CD14-positive monocyte (primary cell): ENCODE measurements around the gene CHCHD6. TPM values are rescaled to one million over a fixed set of nuclear protein-coding genes. Genes with fewer than 3 reads are reported as not detected.

Experiments used
- DNase-seq, 3 donors: peaks; one replicate each; pipeline ENCODE4 v3.0.0-alpha.2; 2011 to 2022
- H2AFZ ChIP-seq: 2 replicates; pipeline ENCODE4 v1.6.0; 2012; ENCODE audit warnings: mild to moderate bottlenecking, low read depth, low read length, inconsistent platforms; ENCODE audit not compliant: insufficient read depth, poor library complexity, severe bottlenecking
- H3K27ac ChIP-seq, 2 donors: 1 replicate in 1 of 2; 2 replicates in 1 of 2; pipeline ENCODE4 v1.5.1; 2012 to 2013; ENCODE audit warnings: low read length in 2 of 2, control low read depth in 1 of 2, inconsistent platforms in 1 of 2, low read depth in 1 of 2, mild to moderate bottlenecking in 1 of 2
- H3K27me3 ChIP-seq, 2 donors: one replicate each; pipeline versions ENCODE4 v1.6.0 to v1.6.1; 2011 to 2013; ENCODE audit warnings: low read length in 2 of 2; ENCODE audit not compliant: control insufficient read depth in 2 of 2, insufficient read depth in 2 of 2
- H3K36me3 ChIP-seq, 2 donors: replicated peaks in 1 of 2; 1 replicate in 1 of 2; 2 replicates in 1 of 2; pipeline versions ENCODE4 v1.5.1 to v1.6.1; 2012 to 2013; ENCODE audit warnings: low read length in 2 of 2, control low read depth in 1 of 2, inconsistent platforms in 1 of 2, mild to moderate bottlenecking in 1 of 2; ENCODE audit not compliant: insufficient read depth in 2 of 2, control insufficient read depth in 1 of 2
- H3K4me1 ChIP-seq, 2 donors: 1 replicate in 1 of 2; 2 replicates in 1 of 2; pipeline versions ENCODE4 v1.5.1 to v1.6.1; 2012 to 2013; ENCODE audit warnings: low read length in 2 of 2, control low read depth in 1 of 2, inconsistent platforms in 1 of 2, mild to moderate bottlenecking in 1 of 2, moderate library complexity in 1 of 2; ENCODE audit not compliant: insufficient read depth in 2 of 2, control insufficient read depth in 1 of 2
- H3K4me2 ChIP-seq: replicated peaks from 2 replicates; pipeline ENCODE3; 2012; ENCODE audit warnings: low read length, moderate library complexity, mild to moderate bottlenecking; ENCODE audit not compliant: poor library complexity, severe bottlenecking; ENCODE audit errors: extremely low read depth
- H3K4me3 ChIP-seq, 3 experiments: fragments of 200-600 bp in 1 of 3; sonication (generic) in 1 of 3; replicated peaks in 1 of 3; 1 replicate in 2 of 3; 2 replicates in 1 of 3; pipeline ENCODE4 v1.5.1; 2011 to 2013; ENCODE audit warnings: low read length in 3 of 3, mild to moderate bottlenecking in 3 of 3, control low read depth in 2 of 3, low read depth in 2 of 3, inconsistent platforms in 1 of 3, moderate library complexity in 1 of 3
- H3K79me2 ChIP-seq: 2 replicates; pipeline ENCODE4 v1.6.0; 2012; ENCODE audit warnings: mild to moderate bottlenecking, control low read depth, inconsistent platforms, low read length, moderate library complexity; ENCODE audit not compliant: insufficient read depth
- H3K9ac ChIP-seq: 2 replicates; pipeline ENCODE4 v1.6.0; 2017; ENCODE audit warnings: low read length, mild to moderate bottlenecking; ENCODE audit not compliant: insufficient read depth, poor library complexity, severe bottlenecking
- H3K9me3 ChIP-seq, 2 donors: replicated peaks in 1 of 2; 1 replicate in 1 of 2; 2 replicates in 1 of 2; pipeline versions ENCODE4 v1.5.1 to v1.6.1; 2012 to 2013; ENCODE audit warnings: low read length in 2 of 2, control low read depth in 1 of 2; ENCODE audit not compliant: control insufficient read depth in 1 of 2, insufficient read depth in 1 of 2
- H4K20me1 ChIP-seq: 2 replicates; pipeline ENCODE4 v1.6.0; 2012; ENCODE audit warnings: mild to moderate bottlenecking, low read length, control low read depth, moderate library complexity; ENCODE audit not compliant: insufficient read depth
- H3K27ac Mint-ChIP-seq, 7 donors: one replicate each; pipeline ENCODE4 v1.8.0; 2020; ENCODE audit warnings: mild to moderate bottlenecking in 7 of 7, mixed read lengths in 7 of 7, moderate library complexity in 6 of 7, inconsistent platforms in 2 of 7
- H3K27me3 Mint-ChIP-seq, 3 donors: one replicate each; pipeline ENCODE4 v1.8.0; 2021 to 2022; ENCODE audit warnings: low read depth in 3 of 3, mild to moderate bottlenecking in 3 of 3, mixed read lengths in 3 of 3, moderate library complexity in 3 of 3, inconsistent platforms in 1 of 3
- H3K36me3 Mint-ChIP-seq, 2 donors: one replicate each; pipeline ENCODE4 v1.8.0; 2020; ENCODE audit warnings: mixed read lengths in 2 of 2, inconsistent platforms in 1 of 2, mild to moderate bottlenecking in 1 of 2
- H3K4me1 Mint-ChIP-seq: one replicate; pipeline ENCODE4 v1.8.0; 2020; ENCODE audit warnings: mild to moderate bottlenecking, mixed read lengths
- H3K4me3 Mint-ChIP-seq, 2 donors: one replicate each; pipeline ENCODE4 v1.8.0; 2020; ENCODE audit warnings: mild to moderate bottlenecking in 2 of 2, mixed read lengths in 2 of 2, moderate library complexity in 1 of 2
- H3K9me3 Mint-ChIP-seq, 7 donors: one replicate each; pipeline ENCODE4 v1.8.0; 2020 to 2022; ENCODE audit warnings: mixed read lengths in 7 of 7, mild to moderate bottlenecking in 6 of 7, moderate library complexity in 6 of 7, inconsistent platforms in 2 of 7
- WGBS: methylation state at CpG from one replicate; pipeline ENCODE4 v1.1.5; 2013; ENCODE audit warnings: missing lambda C conversion rate; ENCODE audit not compliant: insufficient coverage; 5-methylcytosine and 5-hydroxymethylcytosine counted together
- intact Hi-C, 2 donors: fragments of 100-400 bp; cut with micrococcal nuclease; formaldehyde crosslinking; loops; one replicate each; pipeline versions ENCODE4 v1.15.0 to v1.15.1; 2023
- polyA plus RNA-seq, 3 donors: library from polyadenylated mRNA; depleted of rRNA in 1 of 3; unstranded in 2 of 3; stranded (reverse) in 1 of 3; fragments of 300-500 nt in 2 of 3; fragments of >200 nt in 1 of 3; fragmentation: Illumina TruSeq in 2 of 3; gene quantifications; 1 replicate in 2 of 3; 2 replicates in 1 of 3; pipeline ENCODE4 v1.2.3, GENCODE V29; 2012 to 2021
- TF ChIP-seq, protein P1 (sequence below): fragments of 200-600 bp; IDR thresholded peaks from one replicate; pipeline ENCODE4 v1.8.0; 2022; ENCODE audit warnings: antibody characterized with exemption, mild to moderate bottlenecking

CHCHD6 gene
- polyA plus RNA-seq, 3 donors: 1.1 to 1.8 (median 1.8) TPM

DNA sequence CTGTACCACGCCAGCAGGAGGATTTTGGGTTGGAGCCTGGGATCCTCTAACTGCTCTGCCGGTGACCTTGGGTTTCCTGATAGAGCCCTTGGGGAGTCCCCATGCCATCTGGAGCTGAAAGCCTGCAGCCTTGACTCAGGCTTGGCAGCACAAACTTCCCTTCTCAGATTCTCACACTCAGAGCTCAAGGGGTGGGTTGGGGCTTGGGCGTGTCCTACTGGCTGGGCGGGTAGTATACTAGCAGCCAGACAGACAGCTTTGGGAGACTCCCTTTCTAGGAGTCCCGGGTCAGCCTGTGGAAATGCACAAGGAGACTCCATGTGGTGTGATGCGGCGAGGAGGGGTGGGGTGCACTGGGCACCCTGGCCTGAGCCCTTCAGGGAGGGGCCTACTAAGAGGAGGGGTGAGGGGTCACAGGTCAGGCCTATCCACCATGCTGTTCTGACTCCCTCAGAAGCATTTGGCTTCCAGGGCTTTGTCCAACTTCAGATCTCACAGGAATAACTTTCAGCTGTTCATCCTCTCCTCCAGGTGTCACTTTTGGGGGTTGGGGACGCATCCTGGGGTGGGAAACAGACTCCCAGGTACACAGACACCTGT lies 257.3 kb downstream of the CHCHD6 start:
- 94% methylated on average over 4 of the region's 8 CpGs for WGBS
- Mint-ChIP-seq H3K36me3 (no peaks in the 10 kb centered on the region), H3K9me3 (no peaks in the 10 kb centered on the region), H3K27me3 (peaks cover 7 to 25% (median 15%) of the 10 kb centered on the region in 3 donors), H3K4me3 (no peak overlapping the region), H3K27ac (no peak overlapping the region), H3K4me1 (no peaks in the 10 kb centered on the region)
- H2AFZ ChIP-seq: no peak overlapping the region
- no peaks in the 10 kb centered on the region for H3K4me1 ChIP-seq
- no peak overlapping the region for H3K4me3 ChIP-seq
- H3K27me3 ChIP-seq: peaks cover 0 to 9% of the 10 kb centered on the region in 2 donors
- H3K9ac ChIP-seq: no peak overlapping the region
- no peak overlapping the region for H3K4me2 ChIP-seq
- H3K27ac ChIP-seq: no peak overlapping the region
- no peaks in the 10 kb centered on the region for H3K9me3 ChIP-seq
- no peak for DNase-seq
- no peaks in the 10 kb centered on the region for H3K36me3 ChIP-seq
- H3K79me2 ChIP-seq: no peaks in the 10 kb centered on the region
- no peaks in the 10 kb centered on the region for H4K20me1 ChIP-seq
- intact Hi-C loops: no loop called here
- TF ChIP-seq, protein P1, sequence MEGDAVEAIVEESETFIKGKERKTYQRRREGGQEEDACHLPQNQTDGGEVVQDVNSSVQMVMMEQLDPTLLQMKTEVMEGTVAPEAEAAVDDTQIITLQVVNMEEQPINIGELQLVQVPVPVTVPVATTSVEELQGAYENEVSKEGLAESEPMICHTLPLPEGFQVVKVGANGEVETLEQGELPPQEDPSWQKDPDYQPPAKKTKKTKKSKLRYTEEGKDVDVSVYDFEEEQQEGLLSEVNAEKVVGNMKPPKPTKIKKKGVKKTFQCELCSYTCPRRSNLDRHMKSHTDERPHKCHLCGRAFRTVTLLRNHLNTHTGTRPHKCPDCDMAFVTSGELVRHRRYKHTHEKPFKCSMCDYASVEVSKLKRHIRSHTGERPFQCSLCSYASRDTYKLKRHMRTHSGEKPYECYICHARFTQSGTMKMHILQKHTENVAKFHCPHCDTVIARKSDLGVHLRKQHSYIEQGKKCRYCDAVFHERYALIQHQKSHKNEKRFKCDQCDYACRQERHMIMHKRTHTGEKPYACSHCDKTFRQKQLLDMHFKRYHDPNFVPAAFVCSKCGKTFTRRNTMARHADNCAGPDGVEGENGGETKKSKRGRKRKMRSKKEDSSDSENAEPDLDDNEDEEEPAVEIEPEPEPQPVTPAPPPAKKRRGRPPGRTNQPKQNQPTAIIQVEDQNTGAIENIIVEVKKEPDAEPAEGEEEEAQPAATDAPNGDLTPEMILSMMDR: no peak

DNA sequence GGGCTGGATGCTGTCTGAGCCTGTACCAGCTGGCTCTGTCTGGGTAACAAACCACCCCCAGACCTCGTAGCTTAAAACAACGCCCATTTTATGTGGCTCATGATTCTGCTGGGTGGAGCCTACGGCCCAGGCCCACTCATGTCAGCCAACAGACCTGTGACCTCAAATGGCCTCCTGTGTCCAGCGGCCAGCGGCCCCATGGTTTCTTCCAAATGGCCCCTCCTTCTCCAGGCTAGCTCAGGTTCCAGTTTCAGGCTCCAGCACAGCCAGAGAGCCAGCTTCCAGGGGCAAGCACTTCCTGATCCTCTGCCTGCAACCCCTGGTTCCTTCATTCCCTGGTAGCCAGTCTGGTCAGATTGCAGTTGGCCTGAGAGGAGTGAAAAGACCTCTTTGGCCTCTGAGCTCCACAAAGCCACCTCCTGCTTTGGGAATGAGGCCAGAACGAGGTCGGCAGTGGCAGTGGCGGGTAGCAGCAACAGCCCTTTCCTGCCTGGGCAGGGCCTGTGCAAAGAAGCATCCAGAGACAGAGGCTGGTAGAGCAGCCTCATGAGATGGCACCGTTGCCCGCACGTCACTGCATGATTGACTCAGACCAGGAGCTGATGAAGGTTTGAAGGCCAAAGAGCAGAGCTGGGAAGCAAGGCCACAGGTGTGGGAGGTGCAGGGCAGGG lies 257.9 kb downstream of the CHCHD6 start:
- no peak overlapping the region for H3K4me2 ChIP-seq
- H4K20me1 ChIP-seq: no peaks in the 10 kb centered on the region
- no peaks in the 10 kb centered on the region for H3K4me1 ChIP-seq
- peaks cover 0 to 11% of the 10 kb centered on the region in 2 donors for H3K27me3 ChIP-seq
- Mint-ChIP-seq H3K4me3 (no peak overlapping the region), H3K4me1 (no peaks in the 10 kb centered on the region), H3K27me3 (peaks cover 6 to 29% (median 15%) of the 10 kb centered on the region in 3 donors), H3K36me3 (no peaks in the 10 kb centered on the region), H3K27ac (no peak overlapping the region), H3K9me3 (no peaks in the 10 kb centered on the region)
- H3K4me3 ChIP-seq: no peak overlapping the region
- no peak overlapping the region for H3K9ac ChIP-seq
- 88% methylated on average over 11 of the region's 11 CpGs for WGBS
- H3K79me2 ChIP-seq: no peaks in the 10 kb centered on the region
- no peak for DNase-seq
- intact Hi-C loops: no loop called here
- no peak overlapping the region for H2AFZ ChIP-seq
- H3K27ac ChIP-seq: no peak overlapping the region
- H3K36me3 ChIP-seq: no peaks in the 10 kb centered on the region
- no peaks in the 10 kb centered on the region for H3K9me3 ChIP-seq
- TF ChIP-seq, protein P1: no peak
